IMR-90 (cell line): ENCODE results near the gene HMOX2. TPM values are rescaled to one million over a fixed set of nuclear protein-coding genes. Genes with fewer than 3 reads are reported as not detected.

Experiments
- ATAC-seq: fragments of 200-7000 bp; cut with Tn5 transposase; 2 replicates; pipeline ENCODE4 v1.9.1; 2020; ENCODE audit warnings: low read depth, mild to moderate bottlenecking, moderate library complexity
- BruUV-seq: library from RNA; stranded (reverse); fragments of 400-500 nt; replicated peaks from 2 replicates; lab custom pipeline; 2021; lab: Mats Ljungman, UMichigan
- CTCF ChIA-PET: fragments of 300-600 bp; formaldehyde crosslinking; extraction: SDS; loops from one replicate; lab custom pipeline; 2021; ENCODE audit warnings: antibody characterized with exemption; lab: Yijun Ruan, JAX
- POLR2A ChIA-PET: fragments of 300-600 bp; sonication (Branson Sonifier 250); formaldehyde crosslinking; loops from one replicate; lab custom pipeline; 2022; ENCODE audit warnings: antibody characterized with exemption; ENCODE audit not compliant: unreplicated experiment; lab: Charles Lee
- DNase-seq: peaks from one replicate; pipeline ENCODE4 v3.0.0; 2013
- H2AFZ ChIP-seq: replicated peaks from 2 replicates; pipeline ENCODE3; 2013; ENCODE audit warnings: low read length, mild to moderate bottlenecking; ENCODE audit not compliant: poor library complexity
- H2AK5ac ChIP-seq: 2 replicates; pipeline ENCODE4 v1.6.1; 2013; ENCODE audit warnings: low read depth, low read length, inconsistent platforms
- H2AK9ac ChIP-seq: replicated peaks from 2 replicates; pipeline ENCODE3; 2013; ENCODE audit warnings: mild to moderate bottlenecking, low read depth, low read length, moderate library complexity; ENCODE audit not compliant: poor library complexity
- H2BK120ac ChIP-seq: 2 replicates; pipeline ENCODE4 v1.6.1; 2013; ENCODE audit warnings: low read depth, low read length, inconsistent platforms
- H2BK15ac ChIP-seq: 3 replicates; pipeline ENCODE4 v1.6.1; 2013; ENCODE audit warnings: low read depth, low read length, inconsistent platforms
- H2BK20ac ChIP-seq: 2 replicates; pipeline ENCODE4 v1.6.1; 2013; ENCODE audit warnings: low read depth, mild to moderate bottlenecking, inconsistent platforms, low read length, moderate library complexity
- H2BK5ac ChIP-seq: 2 replicates; pipeline ENCODE4 v1.6.1; 2013; ENCODE audit warnings: mild to moderate bottlenecking, low read depth, low read length, inconsistent platforms; ENCODE audit not compliant: poor library complexity, severe bottlenecking
- H3K14ac ChIP-seq: replicated peaks from 2 replicates; pipeline ENCODE4 v1.6.1; 2013; ENCODE audit warnings: low read depth, low read length, inconsistent platforms
- H3K18ac ChIP-seq: 2 replicates; pipeline ENCODE4 v1.6.1; 2013; ENCODE audit warnings: low read depth, low read length, control low read depth
- H3K23ac ChIP-seq: 2 replicates; pipeline ENCODE4 v1.6.1; 2013; ENCODE audit warnings: low read depth, low read length, inconsistent platforms
- H3K27ac ChIP-seq: 2 replicates; pipeline ENCODE4 v1.5.1; 2013; ENCODE audit warnings: mild to moderate bottlenecking, control low read depth, low read length; ENCODE audit not compliant: insufficient read depth
- H3K27me3 ChIP-seq: 2 replicates; pipeline ENCODE4 v1.6.1; 2013; ENCODE audit warnings: low read length; ENCODE audit not compliant: control insufficient read depth, insufficient read depth
- H3K36me3 ChIP-seq: 2 replicates; pipeline ENCODE4 v1.6.1; 2013; ENCODE audit warnings: low read length, mixed read lengths; ENCODE audit not compliant: control insufficient read depth, insufficient read depth
- H3K4ac ChIP-seq: 2 replicates; pipeline ENCODE4 v1.6.1; 2013; ENCODE audit warnings: low read depth, low read length, inconsistent platforms
- H3K4me1 ChIP-seq: 2 replicates; pipeline ENCODE4 v1.6.1; 2013; ENCODE audit warnings: low read length, mixed read lengths; ENCODE audit not compliant: control insufficient read depth, insufficient read depth
- H3K4me2 ChIP-seq: 2 replicates; pipeline ENCODE4 v1.6.1; 2013; ENCODE audit warnings: low read depth, mild to moderate bottlenecking, control low read depth, low read length, moderate library complexity
- H3K4me3 ChIP-seq: 2 replicates; pipeline ENCODE4 v1.5.1; 2013; ENCODE audit warnings: low read depth, mild to moderate bottlenecking, control low read depth, low read length, moderate library complexity; ENCODE audit not compliant: insufficient read depth
- H3K56ac ChIP-seq: 2 replicates; pipeline ENCODE4 v1.6.1; 2013; ENCODE audit warnings: low read length, inconsistent platforms; ENCODE audit not compliant: insufficient read depth; ENCODE audit errors: extremely low read depth
- H3K79me1 ChIP-seq, 2 experiments: 2 replicates each; pipeline ENCODE4 v1.6.1; 2013; ENCODE audit warnings: low read length in 2 of 2, inconsistent platforms in 1 of 2, low read depth in 1 of 2
- H3K9ac ChIP-seq: 2 replicates; pipeline ENCODE4 v1.6.1; 2013; ENCODE audit warnings: low read depth, low read length, control low read depth
- H3K9me1 ChIP-seq: 2 replicates; pipeline ENCODE4 v1.6.1; 2013; ENCODE audit warnings: low read length, inconsistent platforms; ENCODE audit not compliant: insufficient read depth
- H3K9me3 ChIP-seq: 2 replicates; pipeline ENCODE4 v1.6.1; 2013; ENCODE audit warnings: low read length; ENCODE audit not compliant: control insufficient read depth, insufficient read depth
- H4K20me1 ChIP-seq: 2 replicates; pipeline ENCODE4 v1.6.1; 2013; ENCODE audit warnings: low read length, inconsistent platforms; ENCODE audit not compliant: insufficient read depth
- H4K5ac ChIP-seq: 2 replicates; pipeline ENCODE4 v1.6.1; 2013; ENCODE audit warnings: mild to moderate bottlenecking, low read depth, low read length, control low read depth
- H4K8ac ChIP-seq, 2 experiments: 2 replicates each; pipeline ENCODE4 v1.6.1; 2013; ENCODE audit warnings: low read depth in 2 of 2, low read length in 2 of 2, control low read depth in 1 of 2, inconsistent platforms in 1 of 2
- H4K91ac ChIP-seq: 2 replicates; pipeline ENCODE4 v1.6.1; 2013; ENCODE audit warnings: low read depth, low read length, inconsistent platforms; ENCODE audit not compliant: insufficient read depth
- MAFK ChIP-seq: IDR thresholded peaks from 2 replicates; pipeline ENCODE4 v1.6.1; 2012; ENCODE audit warnings: low read depth, low read length, improper control_type of control experiment
- NFE2L2 ChIP-seq: fragments of 150-350 bp; IDR thresholded peaks from 2 replicates; pipeline ENCODE4 v1.6.1; 2016; ENCODE audit warnings: low read depth, mild to moderate bottlenecking, low read length
- WGBS, 2 experiments: methylation state at CpG; one replicate each; pipeline versions ENCODE4 v1.1.5 to v1.1.7; 2013; ENCODE audit warnings: missing lambda C conversion rate in 2 of 2; ENCODE audit not compliant: insufficient read length in 1 of 2; ENCODE audit errors: extremely low coverage in 2 of 2; 5-methylcytosine and 5-hydroxymethylcytosine counted together
- dilution Hi-C: fragments of 300-500 bp; cut with HindIII; formaldehyde crosslinking; loops from one replicate; pipeline ENCODE4 v1.14.3; 2018; ENCODE audit warnings: low sequenced_read_pairs; ENCODE audit not compliant: unreplicated experiment
- in situ Hi-C: fragments of 300-500 bp; cut with MboI; formaldehyde crosslinking; loops from 3 replicates; pipeline ENCODE4 v1.14.3; 2019; ENCODE audit warnings: low sequenced_read_pairs, inconsistent platforms, mixed read lengths
- intact Hi-C: fragments of 100-400 bp; cut with micrococcal nuclease; formaldehyde crosslinking; loops from 2 replicates; pipeline ENCODE4 v1.10.0; 2022
- polyA plus RNA-seq, 3 experiments: library from polyadenylated mRNA; depleted of rRNA; stranded (reverse); fragments of >200 nt; gene quantifications; 2 replicates each; pipeline ENCODE4 v1.2.3, GENCODE V29; 2012; ENCODE audit warnings: low replicate concordance in 1 of 3
- total RNA-seq: library from RNA; depleted of rRNA; stranded (reverse); fragments of >200 nt; gene quantifications from 2 replicates; pipeline ENCODE4 v1.2.3, GENCODE V29; 2012

The HMOX2 gene
- total and polyA plus RNA-seq, 2 of the 4 experiments (the other 2 are of a cell fraction), result 93.9 to 98.8 TPM

DNA sequence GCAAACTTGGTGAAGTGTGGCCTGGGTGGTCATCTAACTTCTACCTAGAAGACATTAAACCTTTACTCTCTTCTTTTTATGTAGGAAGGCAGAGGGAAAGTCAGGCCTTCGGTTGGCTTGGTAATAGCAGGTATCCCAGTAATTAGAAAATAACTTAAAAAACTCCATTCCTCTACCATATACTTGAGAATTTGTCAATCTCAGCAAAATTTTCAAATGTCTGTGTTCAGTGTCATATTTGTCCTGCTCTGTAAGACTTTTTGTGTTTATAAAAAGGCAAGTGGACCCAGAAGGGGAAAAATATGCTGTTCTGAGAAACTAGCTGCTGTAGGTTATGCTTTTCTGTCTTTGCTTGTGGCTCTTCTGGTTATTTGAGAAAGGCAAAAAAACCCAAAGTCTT lies 5.8 kb downstream of the HMOX2 start:
- no peaks in the 10 kb centered on the region for H3K9me3 ChIP-seq
- H3K23ac ChIP-seq, result 0 out of 2 replicates have a peak overlapping the region, but pooled peaks have one; percentile 17
- H2AK9ac ChIP-seq, result no peak overlapping the region
- no peak overlapping the region for H2BK20ac ChIP-seq
- BruUV-seq, result no TSS peak
- dilution Hi-C loops (no loop called here), in situ Hi-C loops (no loop called here), intact Hi-C loops (no loop called here)
- no peak overlapping the region for H4K91ac ChIP-seq
- no peak overlapping the region for H3K18ac ChIP-seq
- no peak overlapping the region for H2AK5ac ChIP-seq
- H3K4me2 ChIP-seq, result no peak overlapping the region
- H3K27ac ChIP-seq, result no peak overlapping the region
- no peak overlapping the region for H3K4ac ChIP-seq
- H3K36me3 ChIP-seq, result peaks cover 3% of the 10 kb centered on the region
- H3K14ac ChIP-seq, result no peak overlapping the region
- no peak overlapping the region for H3K9ac ChIP-seq
- CTCF ChIA-PET, result no interaction called here
- no CpG with 5 or more reads among the region's 1 CpG for WGBS, 2 experiments
- no peak overlapping the region for H4K5ac ChIP-seq
- H4K20me1 ChIP-seq, result peaks cover 9% of the 10 kb centered on the region; the same call in 1 of the 2 replicates
- no peak for DNase-seq
- H3K9me1 ChIP-seq, result 0 out of 2 replicates have a peak, but pooled peaks cover 11% of the 10 kb centered on the region
- no peaks in the 10 kb centered on the region for H3K27me3 ChIP-seq
- H3K79me1 ChIP-seq, result peaks cover 40 to 69% of the 10 kb centered on the region in 2 experiments
- H2BK5ac ChIP-seq, result no peak overlapping the region
- TF ChIP-seq MAFK (peak; percentile 92), NFE2L2 (no peak)
- peaks cover 5% of the 10 kb centered on the region; the same call in 1 of the 2 replicates for H3K4me1 ChIP-seq
- no peak overlapping the region for H2BK120ac ChIP-seq
- no peak for ATAC-seq
- POLR2A ChIA-PET, result interaction anchor here (0.6 kb wide), 1 partner anchor 36 kb away, joined by 3 read pairs; no protein-coding TSS in a partner anchor
- H4K8ac ChIP-seq, result no peak overlapping the region
- no peak overlapping the region for H2BK15ac ChIP-seq
- no peak overlapping the region for H3K56ac ChIP-seq
- no peak overlapping the region for H2AFZ ChIP-seq
- no peak overlapping the region for H3K4me3 ChIP-seq
